T47D (cell line): ENCODE measurements around the gene MYO1C.
"Not testable (repeated sequence)": the region's sequence is repeated elsewhere in the genome, so short reads cannot be mapped to it uniquely, and the experiment has no call there.

Experiments
- DNase-seq, 2 experiments: peaks; one replicate each; pipeline versions ENCODE4 v3.0.0 to v3.0.0-alpha.2; 2011 to 2012; ENCODE audit warnings: low read depth in 1 of 2, low spot score in 1 of 2
- JUND ChIP-seq: IDR thresholded peaks from 2 replicates; pipeline ENCODE4 v1.6.1; 2012; ENCODE audit warnings: low read depth
- in situ Hi-C: cut with HindIII; loops from 2 replicates; pipeline ENCODE4 v1.10.0; 2016; ENCODE audit warnings: low sequenced_read_pairs, low pct_unique_long_range_greater_than_20kb

Gene MYO1C

DNA sequence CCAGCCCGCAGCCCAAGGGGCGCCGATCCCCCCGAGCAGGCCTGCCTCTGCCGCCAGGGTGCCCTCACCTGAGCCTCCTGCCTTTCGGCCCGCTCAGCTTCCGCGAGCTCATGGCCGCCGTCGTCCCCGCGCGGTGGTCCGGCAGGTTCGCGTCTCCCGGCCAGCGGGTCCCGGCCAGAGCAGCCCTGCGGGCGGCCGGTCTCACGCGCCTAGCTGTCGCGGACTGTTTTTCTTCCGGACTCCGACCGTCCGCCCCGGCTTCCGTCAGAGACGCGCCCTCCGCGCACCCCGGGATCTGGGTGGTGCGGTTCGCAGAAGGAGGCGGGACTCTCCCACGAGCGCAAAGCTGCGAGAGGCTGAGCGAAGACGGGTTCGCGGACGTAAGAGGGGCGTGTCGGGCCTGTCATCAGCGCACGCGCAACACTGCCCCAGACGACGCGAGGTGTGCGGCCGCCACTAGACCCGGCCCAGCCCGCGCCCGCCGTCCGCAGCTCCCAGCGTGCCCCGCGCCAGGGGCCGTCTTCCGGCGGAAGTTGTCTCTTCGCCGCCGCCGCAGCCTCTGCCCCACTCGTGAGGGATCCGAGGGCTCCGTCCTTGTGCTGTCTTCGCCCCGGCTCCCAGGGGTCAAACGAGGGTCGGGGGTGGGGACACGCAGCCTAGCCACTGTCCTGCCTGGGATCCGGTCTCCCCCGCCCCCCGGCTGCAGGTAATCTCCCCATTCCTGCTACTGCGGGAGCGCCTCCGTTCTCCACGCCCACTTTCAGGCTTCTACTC is 24.1 kb upstream of the MYO1C start, which contains the start of gene INPP5K:
TSS of gene INPP5K (minus strand) at position 225 of the 774 bp plus-strand sequence. CDS start at position 112, 113 bp downstream.
- in situ Hi-C loops, result no loop called here
- no peak for TF ChIP-seq JUND
- peak; percentile 89 to 97 for DNase-seq

DNA sequence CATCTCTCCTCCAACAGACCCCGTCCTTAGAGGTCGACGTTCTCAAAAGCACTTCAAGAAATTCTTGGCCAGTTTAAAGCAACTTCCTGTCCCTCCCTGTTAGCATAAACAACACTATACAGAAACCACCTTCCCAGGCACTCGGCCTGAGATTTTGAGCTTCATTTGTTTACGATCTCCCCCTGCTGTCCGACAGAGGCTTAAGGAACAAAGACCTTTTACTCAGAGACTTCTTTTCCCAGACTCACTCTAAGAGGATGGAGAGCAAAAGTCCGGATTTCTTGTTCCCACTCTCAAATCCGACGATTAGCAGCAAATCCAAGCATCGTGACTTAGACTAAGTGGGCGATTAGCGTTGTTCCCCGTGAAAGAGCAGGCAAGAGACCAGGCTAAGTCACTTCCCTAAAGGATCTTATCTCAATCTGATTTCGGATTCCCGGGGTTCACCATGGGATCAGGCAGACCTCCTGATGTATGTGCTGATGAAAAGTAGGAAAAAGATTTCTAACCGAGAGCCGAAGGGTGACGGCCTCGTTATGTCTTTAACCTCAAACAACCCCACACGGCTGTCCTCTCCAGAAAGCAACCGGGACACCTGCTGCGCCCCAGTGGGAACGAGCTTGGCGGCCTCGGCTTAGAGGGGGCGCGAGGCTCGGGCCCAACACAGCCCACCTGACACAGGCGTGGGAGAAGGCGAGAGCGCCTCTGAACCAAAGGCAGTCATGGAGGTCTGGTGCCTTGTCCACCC is 23.3 kb upstream of the MYO1C start:
- peak in 1 of 2 experiments; percentile 85 for DNase-seq
- no peak for TF ChIP-seq JUND
- in situ Hi-C loops, result no loop called here

- in situ Hi-C loops, result no loop called here
- TF ChIP-seq JUND, result no peak
- DNase-seq, result no peak
Measured at GRCh38 chr17:1512351-1512750, 19.9 kb upstream of the MYO1C start.

- in situ Hi-C loops, result no loop called here
- no peak for TF ChIP-seq JUND
Measured at GRCh38 chr17:1511756-1512321, 19.4 kb upstream of the MYO1C start.

GRCh38 chr17:1511290-1511689 is 18.8 kb upstream of the MYO1C start:
- DNase-seq, result no peak
- in situ Hi-C loops, result no loop called here
- no peak for TF ChIP-seq JUND

More at GRCh38 chr17:1511756-1512321, 19.4 kb upstream of the MYO1C start:
- DNase-seq, result no peak

DNA sequence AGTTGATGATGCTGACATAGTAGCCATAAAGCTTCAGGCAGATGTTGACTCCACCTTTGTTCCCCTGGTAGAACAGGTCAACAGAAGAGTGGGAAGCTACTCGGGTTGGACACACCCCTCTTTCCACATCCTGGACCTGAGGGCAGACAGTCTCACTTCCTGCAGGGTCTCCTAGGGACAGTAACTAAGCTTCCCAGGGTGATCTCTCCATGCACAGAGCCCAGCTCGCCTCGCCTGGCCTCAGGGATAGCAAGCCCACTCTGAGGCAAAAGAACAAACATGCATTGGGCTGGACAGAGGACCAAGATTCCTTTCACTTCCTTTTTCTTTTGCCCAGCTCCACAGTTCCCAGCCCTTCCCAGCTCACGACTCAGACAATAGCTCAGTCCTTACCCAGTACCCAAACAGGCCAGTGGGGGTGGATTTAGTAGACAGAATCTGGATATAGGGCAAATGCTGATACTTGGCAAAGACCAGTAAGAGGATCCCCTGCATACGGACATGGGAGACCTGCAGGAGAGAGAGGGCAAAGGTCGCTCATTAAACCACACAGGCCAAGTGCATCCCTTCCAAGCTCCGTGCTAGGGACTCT is 16.9 kb upstream of the MYO1C start:
- DNase-seq, result no peak
- in situ Hi-C loops, result no loop called here
- TF ChIP-seq JUND, result no peak

- DNase-seq, in situ Hi-C loops: not testable (repeated sequence)
Measured at GRCh38 chr17:1508709-1509108, 16.2 kb upstream of the MYO1C start.

DNA sequence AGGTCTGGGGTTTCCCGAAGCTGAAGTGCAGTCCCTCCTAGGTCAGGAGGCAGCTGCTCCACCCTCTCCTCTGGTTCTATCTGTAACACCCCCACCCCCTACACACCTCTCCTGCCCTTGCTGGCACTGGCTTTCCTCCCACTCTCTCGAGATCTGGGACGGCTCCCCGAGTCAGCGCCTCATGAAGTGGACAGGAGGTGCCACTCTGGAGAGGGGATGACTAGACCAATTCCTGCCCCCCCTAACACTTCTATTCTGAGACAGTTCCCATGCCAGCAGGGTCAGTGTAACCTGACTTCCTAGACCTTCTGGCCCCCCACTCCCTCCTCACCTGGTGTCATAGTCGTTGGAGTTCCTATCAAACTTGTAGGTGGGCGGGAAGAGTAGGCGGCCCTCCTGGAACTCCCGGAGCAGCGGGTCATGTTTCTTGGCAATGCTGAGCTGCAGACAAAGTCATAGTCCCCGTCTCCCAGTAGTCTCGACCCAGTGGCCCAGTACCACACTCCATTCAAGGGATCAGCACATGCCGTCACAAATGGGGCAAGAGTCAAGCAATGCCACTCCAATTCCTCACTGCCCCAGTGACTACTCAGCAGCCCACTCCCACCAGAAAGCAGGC is 14.3 kb upstream of the MYO1C start:
- in situ Hi-C loops, result no loop called here
- TF ChIP-seq JUND, result no peak

DNA sequence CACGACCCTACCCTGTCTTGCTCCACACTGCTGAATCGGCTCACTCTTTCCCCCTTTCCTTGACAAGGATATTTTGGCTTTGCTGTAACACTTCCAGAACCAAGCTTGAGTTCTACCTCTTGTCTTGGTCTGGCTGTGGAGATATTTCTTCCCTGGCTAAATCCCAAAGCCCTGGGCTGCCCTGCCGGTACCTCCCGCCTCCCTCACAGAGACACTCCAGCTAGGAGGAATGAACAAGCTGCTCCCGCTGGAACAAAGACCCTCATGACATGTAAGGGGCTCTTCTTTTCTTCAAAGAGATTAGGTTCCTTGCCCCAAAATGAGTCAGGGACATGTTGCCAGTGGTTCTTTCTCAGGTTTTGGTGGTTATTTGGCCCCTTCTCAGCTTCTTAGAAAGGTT is 13.1 kb upstream of the MYO1C start:
- no peak for DNase-seq
- no peak for TF ChIP-seq JUND
- in situ Hi-C loops, result no loop called here

More for the DNA sequence above, 14.3 kb upstream of the MYO1C start:
- no peak for DNase-seq

- in situ Hi-C loops, result no loop called here
- no peak for TF ChIP-seq JUND
- no peak for DNase-seq
Measured at GRCh38 chr17:1504866-1505265, 12.4 kb upstream of the MYO1C start.

- no peak for TF ChIP-seq JUND
- DNase-seq, result no peak
- in situ Hi-C loops, result no loop called here
Measured at GRCh38 chr17:1503699-1504098, 11.2 kb upstream of the MYO1C start.

- in situ Hi-C loops, result no loop called here
Measured at GRCh38 chr17:1498869-1499268, 6.4 kb upstream of the MYO1C start.

More at GRCh38 chr17:1498869-1499268, 6.4 kb upstream of the MYO1C start:
- no peak for TF ChIP-seq JUND
- DNase-seq, result no peak
